ENCODE data around the gene SMYD3. TPM values are rescaled to one million over a fixed set of nuclear protein-coding genes. Genes with fewer than 3 reads are reported as not detected.

The SMYD3 gene
- total RNA-seq, 1 donor: 171 TPM

- no peaks in the 10 kb centered on the region for H3K27me3 ChIP-seq (ENCODE audit: insufficient read depth, low read length)
- no peak for DNase-seq (ENCODE audit: insufficient read length, low spot score, missing footprints)
- H3K79me2 ChIP-seq (ENCODE audit: insufficient read depth, low read length): no peaks in the 10 kb centered on the region
- no peaks in the 10 kb centered on the region for H3K9me3 ChIP-seq (ENCODE audit: low read depth, low read length)
- no peak overlapping the region for H3K4me3 ChIP-seq (ENCODE audit: insufficient read depth, low read length)
- no peak overlapping the region for H3K4me2 ChIP-seq (ENCODE audit: insufficient read depth, low read length)
- H4K20me1 ChIP-seq (ENCODE audit: insufficient read depth, low read length): no peaks in the 10 kb centered on the region
- H2AFZ ChIP-seq (ENCODE audit: low read length): no peak overlapping the region
- H3K4me1 ChIP-seq (ENCODE audit: insufficient read depth, low read length): no peaks in the 10 kb centered on the region
- H3K36me3 ChIP-seq (ENCODE audit: insufficient read depth, low read length): peaks cover 5% of the 10 kb centered on the region
- H3K27ac ChIP-seq (ENCODE audit: low read depth, low read length): no peak overlapping the region
- no peak for TF ChIP-seq CTCF (IDR thresholded peaks at IDR 0.05; ENCODE audit: extremely low read depth, low read depth, low read length)
Measured at GRCh38 chr1:245932302-245932972, 574.6 kb downstream of the SMYD3 start.

- DNase-seq (ENCODE audit: insufficient read length, low spot score, missing footprints): no peak
- H3K9me3 ChIP-seq (ENCODE audit: low read depth, low read length): no peaks in the 10 kb centered on the region
- TF ChIP-seq CTCF (IDR thresholded peaks at IDR 0.05; ENCODE audit: extremely low read depth, low read depth, low read length): no peak
- H3K27me3 ChIP-seq (ENCODE audit: insufficient read depth, low read length): no peaks in the 10 kb centered on the region
- H3K4me1 ChIP-seq (ENCODE audit: insufficient read depth, low read length): no peaks in the 10 kb centered on the region
- no peak overlapping the region for H3K27ac ChIP-seq (ENCODE audit: low read depth, low read length)
- H3K79me2 ChIP-seq (ENCODE audit: insufficient read depth, low read length): no peaks in the 10 kb centered on the region
- H3K4me3 ChIP-seq (ENCODE audit: insufficient read depth, low read length): no peak overlapping the region
- peaks cover 5% of the 10 kb centered on the region for H3K36me3 ChIP-seq (ENCODE audit: insufficient read depth, low read length)
- no peak overlapping the region for H2AFZ ChIP-seq (ENCODE audit: low read length)
- no peaks in the 10 kb centered on the region for H4K20me1 ChIP-seq (ENCODE audit: insufficient read depth, low read length)
- H3K4me2 ChIP-seq (ENCODE audit: insufficient read depth, low read length): no peak overlapping the region
Measured at GRCh38 chr1:245931450-245931849, 575.6 kb downstream of the SMYD3 start.

GRCh38 chr1:245929224-245929623 is 577.9 kb downstream of the SMYD3 start:
- H3K4me1 ChIP-seq (ENCODE audit: insufficient read depth, low read length): no peaks in the 10 kb centered on the region
- no peak for DNase-seq (ENCODE audit: insufficient read length, low spot score, missing footprints)
- H3K9me3 ChIP-seq (ENCODE audit: low read depth, low read length): no peaks in the 10 kb centered on the region
- H3K4me2 ChIP-seq (ENCODE audit: insufficient read depth, low read length): no peak overlapping the region
- TF ChIP-seq CTCF (IDR thresholded peaks at IDR 0.05; ENCODE audit: extremely low read depth, low read depth, low read length): no peak
- no peak overlapping the region for H3K4me3 ChIP-seq (ENCODE audit: insufficient read depth, low read length)
- H3K79me2 ChIP-seq (ENCODE audit: insufficient read depth, low read length): no peaks in the 10 kb centered on the region
- H3K27ac ChIP-seq (ENCODE audit: low read depth, low read length): no peak overlapping the region
- no peak overlapping the region for H2AFZ ChIP-seq (ENCODE audit: low read length)
- H3K27me3 ChIP-seq (ENCODE audit: insufficient read depth, low read length): no peaks in the 10 kb centered on the region
- H3K36me3 ChIP-seq (ENCODE audit: insufficient read depth, low read length): peaks cover 8% of the 10 kb centered on the region
- H4K20me1 ChIP-seq (ENCODE audit: insufficient read depth, low read length): no peaks in the 10 kb centered on the region

GRCh38 chr1:245926888-245927287 is 580.2 kb downstream of the SMYD3 start:
- Histone ChIP-seq H3K36me3 (ENCODE audit: insufficient read depth, low read length) (peaks cover 8% of the 10 kb centered on the region), H3K4me3 (ENCODE audit: insufficient read depth, low read length) (no peak overlapping the region), H3K4me2 (ENCODE audit: insufficient read depth, low read length) (no peak overlapping the region), H3K4me1 (ENCODE audit: insufficient read depth, low read length) (no peaks in the 10 kb centered on the region), H2AFZ (ENCODE audit: low read length) (no peak overlapping the region), H3K79me2 (ENCODE audit: insufficient read depth, low read length) (no peaks in the 10 kb centered on the region), H3K9me3 (ENCODE audit: low read depth, low read length) (no peaks in the 10 kb centered on the region), H3K27ac (ENCODE audit: low read depth, low read length) (no peak overlapping the region), H4K20me1 (ENCODE audit: insufficient read depth, low read length) (no peaks in the 10 kb centered on the region), H3K27me3 (ENCODE audit: insufficient read depth, low read length) (no peaks in the 10 kb centered on the region)
- DNase-seq (ENCODE audit: insufficient read length, low spot score, missing footprints): no peak
- no peak for TF ChIP-seq CTCF (IDR thresholded peaks at IDR 0.05; ENCODE audit: extremely low read depth, low read depth, low read length)
